ENCODE data around the gene KRT26. TPM values are rescaled to one million over a fixed set of nuclear protein-coding genes. Genes with fewer than 3 reads are reported as not detected.

Gene KRT26
- total RNA-seq, 4 donors from 2014 or later, result not detected

DNA sequence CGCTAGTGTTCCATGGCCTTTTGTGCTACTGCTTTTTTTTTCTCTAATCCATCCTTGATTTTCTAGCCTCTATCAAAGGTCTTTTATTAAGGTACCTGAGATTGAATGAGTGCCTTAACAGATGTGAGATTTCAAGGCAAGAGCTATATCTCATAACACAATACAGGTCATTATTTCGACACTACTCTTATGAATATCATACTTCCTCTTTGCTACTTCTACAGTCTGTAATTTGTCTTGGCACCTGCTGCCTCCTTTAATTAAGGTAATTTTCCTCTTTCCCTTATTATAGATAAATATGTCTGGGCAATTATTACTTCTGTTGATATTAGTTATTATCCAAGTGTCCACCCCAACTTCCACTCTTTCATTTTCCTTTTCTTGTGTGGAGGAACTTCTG lies 22.5 kb upstream of the KRT26 start:
- TF ChIP-seq POLR2A (IDR thresholded peaks at IDR 0.05) (no peak), CTCF (IDR thresholded peaks at IDR 0.05) (no peak)
- no peak for DNase-seq
- Histone ChIP-seq H3K9me3 (no peaks in the 10 kb centered on the region), H3K27ac (no peak overlapping the region), H3K27me3 (no peaks in the 10 kb centered on the region), H3K4me3 (no peak overlapping the region), H3K4me1 (no peaks in the 10 kb centered on the region), H3K36me3 (no peaks in the 10 kb centered on the region)
- intact Hi-C loops (cut with DNase I; ENCODE audit: low total_unique reads), result loop anchor here (5.0 kb wide), 1 partner anchor 177 kb away; no protein-coding TSS in a partner anchor

DNA sequence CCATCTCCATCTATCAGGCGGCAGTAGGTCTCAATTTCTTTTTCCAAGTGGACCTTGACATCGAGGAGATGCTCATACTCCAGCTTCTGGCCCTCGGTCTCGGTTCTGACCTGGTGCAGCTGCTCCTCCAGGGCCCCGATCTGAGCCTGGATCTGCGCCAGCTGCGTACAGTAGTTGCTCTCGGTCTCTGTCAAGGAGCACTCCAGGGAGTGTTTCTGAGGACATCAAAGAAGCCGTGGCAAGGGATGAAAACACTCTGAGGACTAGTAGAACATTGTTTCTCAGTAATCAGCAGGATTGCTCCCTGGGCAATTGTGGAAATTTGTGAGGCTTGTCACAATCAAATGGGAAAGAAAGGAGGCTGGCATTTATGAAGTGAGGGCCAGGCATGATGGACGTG lies 21.8 kb upstream of the KRT26 start:
- intact Hi-C loops (cut with DNase I; ENCODE audit: low total_unique reads), result loop anchor here (5.0 kb wide), 1 partner anchor 177 kb away; no protein-coding TSS in a partner anchor
- TF ChIP-seq POLR2A (IDR thresholded peaks at IDR 0.05) (no peak), CTCF (IDR thresholded peaks at IDR 0.05) (no peak)

DNA sequence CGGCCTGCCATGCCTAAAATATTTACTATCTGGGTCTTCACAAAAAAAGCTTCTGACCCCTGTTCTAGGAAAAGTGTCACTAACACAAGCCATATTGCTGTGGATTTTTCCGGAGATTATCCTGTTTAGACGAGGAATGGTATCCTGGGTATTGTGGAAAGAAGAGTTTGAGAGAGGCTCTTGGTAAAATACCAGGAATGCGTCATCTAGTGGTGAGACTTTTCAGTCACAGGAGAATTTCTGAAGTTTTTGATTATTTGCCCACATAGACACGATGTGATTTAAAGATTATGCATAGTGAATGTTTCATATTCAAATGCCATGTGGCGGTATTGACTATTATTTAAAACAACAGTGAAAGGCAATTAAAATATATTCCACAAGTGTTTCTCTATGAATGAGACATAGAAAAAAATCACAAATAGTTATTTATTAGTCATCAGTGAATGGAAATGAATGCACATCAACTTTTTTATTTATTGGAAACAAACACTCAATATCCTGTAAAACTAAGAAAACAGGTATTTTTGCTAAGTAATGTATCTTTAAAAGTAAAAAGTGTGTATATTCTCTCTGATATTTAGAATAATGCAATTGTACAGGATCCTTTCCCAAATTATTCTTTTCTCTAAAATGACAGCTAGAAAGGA lies 19.9 kb upstream of the KRT26 start:
- no peak for DNase-seq
- Histone ChIP-seq H3K27ac (peak overlapping the region in 1 of 2 donors; percentile 12), H3K4me3 (no peak overlapping the region), H3K4me1 (no peaks in the 10 kb centered on the region), H3K36me3 (no peaks in the 10 kb centered on the region), H3K9me3 (no peaks in the 10 kb centered on the region), H3K27me3 (no peaks in the 10 kb centered on the region)
- TF ChIP-seq CTCF (IDR thresholded peaks at IDR 0.05) (peak; percentile 55 to 76 (median 64)), POLR2A (IDR thresholded peaks at IDR 0.05) (no peak)
- intact Hi-C loops (cut with DNase I; ENCODE audit: low total_unique reads), result loop anchor here (5.0 kb wide), 1 partner anchor 175 kb away; no protein-coding TSS in a partner anchor

More for the DNA sequence above, 21.8 kb upstream of the KRT26 start:
- Histone ChIP-seq H3K4me3 (no peak overlapping the region), H3K4me1 (no peaks in the 10 kb centered on the region), H3K9me3 (no peaks in the 10 kb centered on the region), H3K27me3 (no peaks in the 10 kb centered on the region), H3K36me3 (no peaks in the 10 kb centered on the region), H3K27ac (no peak overlapping the region)
- DNase-seq, result no peak

GRCh38 chr17:40791111-40791510 lies 19.1 kb upstream of the KRT26 start:
- Histone ChIP-seq H3K4me3 (no peak overlapping the region), H3K36me3 (no peaks in the 10 kb centered on the region), H3K27me3 (no peaks in the 10 kb centered on the region), H3K9me3 (no peaks in the 10 kb centered on the region), H3K4me1 (no peaks in the 10 kb centered on the region), H3K27ac (peak overlapping the region in 1 of 2 donors; percentile 12)
- no peak for DNase-seq
- TF ChIP-seq POLR2A (IDR thresholded peaks at IDR 0.05) (no peak), CTCF (IDR thresholded peaks at IDR 0.05) (no peak)
- intact Hi-C loops (cut with DNase I; ENCODE audit: low total_unique reads), result loop anchor here (5.0 kb wide), 1 partner anchor 174 kb away; no protein-coding TSS in a partner anchor

- no peaks in the 10 kb centered on the region for H3K9me3 ChIP-seq
- intact Hi-C loops (cut with DNase I; ENCODE audit: low total_unique reads), result no loop called here
- no peak within 1 kb of the TSS for H3K4me3 ChIP-seq
- no peak for TF ChIP-seq POLR2A (IDR thresholded peaks at IDR 0.05)
- TF ChIP-seq CTCF (IDR thresholded peaks at IDR 0.05), result no peak
- peaks cover 0 to 7% of the 10 kb centered on the region in 2 donors for H3K27me3 ChIP-seq
- H3K27ac ChIP-seq, result no peak within 1 kb of the TSS
- no peak for DNase-seq
- no peaks in the 10 kb centered on the region for H3K36me3 ChIP-seq
- H3K4me1 ChIP-seq, result no peaks in the 10 kb centered on the region
Measured at GRCh38 chr17:40782450-40782849, 10.4 kb upstream of the KRT26 start, which contains the start of gene KRT27. KRT27 (minus strand) TSS chr17:40782550; CDS start chr17:40782493, 57 bp downstream.

All from uterus (tissue), 4 donors.